Measurements from ENCODE around the gene XK.

The XK gene

GRCh38 chrX:37679230-37679629 lies 6.4 kb upstream of the XK start:
- DNase-seq (ENCODE audit: low spot score): no peak

DNA sequence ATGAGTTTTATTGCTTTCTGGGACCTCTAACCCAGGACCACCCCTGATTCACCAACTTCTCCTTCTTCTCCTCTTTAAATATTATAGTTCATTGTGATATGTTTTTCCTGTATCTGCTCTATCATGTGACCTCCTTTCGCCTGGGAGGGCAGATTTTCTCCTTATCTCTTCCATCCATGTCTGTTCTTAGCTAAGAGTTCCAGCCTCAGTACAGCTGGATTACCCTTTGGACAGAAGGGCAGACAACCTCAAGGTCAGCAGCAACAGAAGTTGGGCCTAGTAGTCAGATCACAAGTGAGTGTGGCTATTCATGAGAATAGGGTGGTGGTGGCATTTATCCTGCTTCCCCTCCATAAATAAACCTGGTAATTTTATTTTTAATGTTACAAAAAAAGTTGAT lies 5.7 kb upstream of the XK start:
- no peak for DNase-seq (ENCODE audit: low spot score)

- no peak for DNase-seq (ENCODE audit: low spot score)
These were observed 1.2 kb upstream of the XK start for GRCh38 chrX:37684426-37684825.

- no peak for DNase-seq (ENCODE audit: low spot score)
These were observed 618 bp upstream of the XK start for GRCh38 chrX:37684973-37685372.

GRCh38 chrX:37686369-37686995 lies 891 bp downstream of the XK start:
- peak; percentile 9 for DNase-seq (ENCODE audit: low spot score)

DNA sequence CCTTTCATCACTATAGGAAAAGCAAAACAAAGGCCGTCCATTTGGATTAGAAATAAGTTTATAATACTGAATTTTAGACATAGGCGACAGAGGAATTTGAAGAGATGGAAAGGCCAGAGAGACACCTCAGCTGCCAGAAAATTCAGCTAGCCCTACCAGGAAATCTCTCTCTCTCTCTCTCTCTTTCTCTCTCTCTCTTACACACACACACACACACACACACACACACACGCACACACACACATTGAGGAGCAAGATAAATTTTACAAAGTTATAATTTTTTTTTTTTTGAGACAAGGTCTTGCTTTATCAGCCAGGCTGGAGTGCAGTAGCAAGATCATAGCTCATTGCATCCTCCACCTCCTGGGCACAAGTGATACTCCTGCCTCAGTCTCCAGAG lies 1.4 kb downstream of the XK start:
- no peak for DNase-seq (ENCODE audit: low spot score)

GRCh38 chrX:37690119-37690518 lies 4.5 kb downstream of the XK start:
- DNase-seq (ENCODE audit: low spot score): no peak

DNA sequence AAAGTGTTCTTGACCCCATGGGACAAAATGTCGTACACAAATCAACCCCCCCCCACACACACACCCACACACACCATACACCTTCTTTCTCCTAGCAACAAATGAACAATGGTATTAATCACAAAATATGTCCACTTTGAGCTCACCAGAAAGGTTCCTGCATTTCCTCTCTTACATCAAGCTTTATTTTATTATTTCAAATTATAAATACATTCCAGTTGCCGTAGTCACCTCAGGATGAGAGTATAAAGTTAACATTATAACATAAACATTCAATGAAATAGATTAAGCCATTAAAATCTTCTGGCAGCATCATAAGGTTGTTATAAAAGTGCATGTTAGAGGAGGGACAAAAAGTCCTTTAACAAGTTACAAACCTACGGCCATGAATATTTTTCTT lies 7.3 kb downstream of the XK start:
- no peak for DNase-seq (ENCODE audit: low spot score)

DNA sequence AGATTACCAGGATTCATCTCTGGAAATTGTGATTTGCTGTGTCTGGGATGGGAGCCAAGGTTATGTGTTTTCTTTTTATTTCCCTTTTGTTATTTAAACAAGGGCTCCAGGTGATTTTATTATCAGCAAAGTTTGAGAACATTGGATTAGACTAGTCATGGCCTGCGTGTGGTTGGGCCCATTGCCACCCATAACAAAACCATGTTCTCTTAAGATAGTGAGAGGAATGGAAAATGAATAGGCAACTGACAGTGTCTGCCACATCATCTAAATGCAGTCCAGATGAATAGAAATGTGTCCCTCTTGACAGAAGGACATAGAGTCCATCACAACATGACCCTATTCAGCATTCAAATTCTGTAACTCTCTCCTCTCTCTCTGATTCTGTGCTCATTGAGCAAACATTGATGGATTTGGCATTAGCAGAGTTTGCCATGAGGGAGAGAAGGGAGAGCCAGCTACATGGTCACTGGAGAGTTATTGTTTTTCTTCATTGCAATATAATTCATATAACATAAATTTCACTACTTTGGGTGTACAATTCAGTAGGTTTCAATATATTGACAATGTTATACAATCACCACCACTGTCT lies 11.7 kb downstream of the XK start:
- no peak for DNase-seq (ENCODE audit: low spot score)

DNA sequence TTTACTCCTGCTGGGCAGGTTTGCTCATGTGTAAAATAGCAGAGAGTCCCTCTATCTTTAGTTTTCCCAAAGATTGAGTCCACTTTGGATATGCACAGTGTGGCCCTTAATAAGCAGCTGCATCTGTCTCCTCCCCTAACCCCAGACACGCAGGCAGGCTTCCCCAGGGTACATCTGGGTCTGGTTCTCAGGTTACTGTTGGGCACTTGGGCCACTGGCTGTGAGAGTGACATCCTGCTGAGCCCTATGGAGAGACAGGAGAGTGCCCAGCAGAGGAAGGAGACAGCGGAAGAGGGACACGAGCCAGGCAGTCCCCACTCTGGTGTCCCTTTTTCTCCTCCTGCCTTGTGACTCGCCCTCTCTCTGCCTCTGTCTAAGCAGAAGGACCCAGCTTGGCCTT lies 16.0 kb downstream of the XK start:
- DNase-seq (ENCODE audit: low spot score): no peak

DNA sequence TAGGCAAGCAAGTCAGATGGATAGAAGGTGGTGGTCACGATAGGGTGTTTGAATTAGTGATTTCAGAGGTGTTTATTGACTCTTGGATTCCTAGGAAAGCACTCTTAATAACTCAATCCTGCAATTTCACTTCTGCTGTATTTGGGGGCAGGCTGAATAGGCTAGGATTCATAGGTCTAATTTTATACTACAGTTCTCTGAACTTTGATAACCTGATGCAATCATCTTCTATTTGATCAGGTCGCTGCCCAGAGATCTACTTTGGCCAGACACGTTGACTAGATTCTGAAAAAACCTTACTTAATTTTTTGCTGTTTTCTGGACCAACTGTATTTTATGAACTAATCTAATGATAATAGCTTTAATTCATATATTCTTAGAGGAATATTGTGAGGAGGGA lies 26.4 kb downstream of the XK start:
- DNase-seq (ENCODE audit: low spot score): no peak

DNA sequence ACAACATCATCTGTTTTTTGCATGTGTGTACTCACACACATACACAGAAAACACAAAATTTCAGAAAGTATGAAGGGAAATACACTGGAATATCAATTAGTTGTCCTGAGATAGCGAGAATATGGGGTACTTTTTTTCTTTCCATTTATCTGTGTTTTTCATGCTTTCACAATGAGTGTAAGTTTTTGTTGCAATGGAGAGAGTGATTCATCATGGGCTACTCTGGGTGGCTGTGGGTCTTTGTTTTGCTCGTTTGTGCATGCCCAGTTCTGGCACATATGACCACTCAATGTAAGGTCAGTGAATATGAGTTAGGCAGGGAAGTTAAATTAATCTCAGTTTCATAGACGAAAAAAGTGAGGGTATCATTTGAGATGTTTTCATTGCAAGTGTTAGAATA lies 26.9 kb downstream of the XK start:
- DNase-seq (ENCODE audit: low spot score): no peak

- DNase-seq (ENCODE audit: low spot score): no peak
These were observed 28.9 kb downstream of the XK start for GRCh38 chrX:37714479-37714878.

DNA sequence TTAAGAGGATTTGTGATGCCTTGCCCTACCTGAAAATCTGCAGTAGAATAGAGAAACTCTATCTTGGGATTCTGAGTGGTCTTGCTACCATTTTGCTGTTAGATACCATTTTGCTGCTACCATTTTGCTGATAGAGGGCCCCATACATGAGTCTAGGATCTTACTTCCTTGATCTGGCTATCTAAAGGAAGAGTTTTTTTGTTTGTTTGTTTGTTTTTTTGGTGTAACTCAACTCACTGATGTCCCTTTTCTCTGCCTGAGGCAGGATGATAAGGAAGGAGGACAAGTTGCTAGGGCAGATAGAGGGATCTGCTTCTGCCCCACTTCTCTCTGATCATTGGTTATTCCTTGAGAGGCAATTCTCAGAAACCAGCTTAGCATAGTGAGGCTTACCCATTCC lies 31.0 kb downstream of the XK start:
- DNase-seq (ENCODE audit: low spot score): no peak

- no peak for DNase-seq (ENCODE audit: low spot score)
These were observed 32.1 kb downstream of the XK start for GRCh38 chrX:37717708-37718107.

DNA sequence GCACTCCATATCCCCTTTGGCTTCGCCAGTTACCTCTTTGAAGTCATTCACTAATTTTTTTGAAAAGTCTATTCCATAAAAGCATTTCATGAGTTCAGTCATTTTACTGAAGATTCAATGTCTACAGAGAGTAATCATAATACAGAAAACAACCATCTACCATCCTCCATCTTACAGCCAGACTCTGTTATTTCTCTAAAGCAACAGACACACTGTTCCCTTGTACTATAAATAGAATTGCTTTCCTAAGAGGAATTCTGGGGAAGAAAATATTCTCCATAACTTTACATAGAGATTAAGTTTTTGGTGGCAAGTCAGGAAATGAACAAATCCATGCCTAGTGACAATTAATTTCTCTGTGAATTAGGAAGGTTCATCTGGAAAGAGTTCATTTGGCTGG lies 37.0 kb downstream of the XK start:
- DNase-seq (ENCODE audit: low spot score): no peak

GRCh38 chrX:37726346-37726745 lies 40.8 kb downstream of the XK start:
- no peak for DNase-seq (ENCODE audit: low spot score)

DNA sequence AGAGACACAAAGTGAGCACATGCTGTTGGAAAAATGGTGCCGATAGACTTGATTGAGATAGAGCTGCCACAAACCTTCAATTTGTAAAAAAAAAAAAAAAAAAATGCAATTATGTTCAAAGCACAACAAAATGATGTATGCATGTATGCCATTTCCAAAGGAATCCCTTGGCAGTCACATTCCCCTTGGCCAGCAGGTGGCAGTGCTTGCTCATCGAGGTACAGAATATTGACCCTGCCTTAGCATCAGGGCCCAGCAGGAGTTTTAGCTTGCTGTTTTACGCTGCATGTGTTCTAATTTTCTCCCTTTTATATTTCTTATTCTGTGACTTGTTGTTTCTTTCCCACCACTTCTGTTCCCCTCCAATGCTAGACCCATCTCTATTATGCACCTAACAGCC lies 59.8 kb downstream of the XK start:
- DNase-seq (ENCODE audit: low spot score): peak; percentile 71

DNA sequence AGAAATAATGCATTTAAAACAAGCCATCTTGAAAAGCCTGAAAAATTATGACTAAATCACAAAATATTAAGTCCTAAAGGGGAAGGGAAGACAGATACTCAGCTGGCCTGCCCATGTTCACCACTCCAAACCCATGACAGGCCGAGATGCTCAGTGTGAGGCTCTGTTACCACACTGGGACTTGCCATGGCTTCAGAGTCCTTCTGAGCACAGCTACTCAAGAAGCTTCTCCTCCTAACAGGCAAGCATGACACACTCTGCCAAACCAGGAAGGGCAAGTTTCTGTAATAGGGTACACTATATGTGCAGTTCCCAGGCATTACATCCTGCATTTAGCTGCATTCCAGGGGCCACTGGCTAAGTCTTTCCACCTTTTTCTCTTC lies 60.2 kb downstream of the XK start:
- DNase-seq (ENCODE audit: low spot score): no peak

GRCh38 chrX:37746218-37746941 lies 60.8 kb downstream of the XK start:
- DNase-seq (ENCODE audit: low spot score): no peak

GRCh38 chrX:37746951-37747350 lies 61.4 kb downstream of the XK start:
- no peak for DNase-seq (ENCODE audit: low spot score)

- DNase-seq (ENCODE audit: low spot score): no peak
These were observed 66.7 kb downstream of the XK start for GRCh38 chrX:37752281-37752680.

DNA sequence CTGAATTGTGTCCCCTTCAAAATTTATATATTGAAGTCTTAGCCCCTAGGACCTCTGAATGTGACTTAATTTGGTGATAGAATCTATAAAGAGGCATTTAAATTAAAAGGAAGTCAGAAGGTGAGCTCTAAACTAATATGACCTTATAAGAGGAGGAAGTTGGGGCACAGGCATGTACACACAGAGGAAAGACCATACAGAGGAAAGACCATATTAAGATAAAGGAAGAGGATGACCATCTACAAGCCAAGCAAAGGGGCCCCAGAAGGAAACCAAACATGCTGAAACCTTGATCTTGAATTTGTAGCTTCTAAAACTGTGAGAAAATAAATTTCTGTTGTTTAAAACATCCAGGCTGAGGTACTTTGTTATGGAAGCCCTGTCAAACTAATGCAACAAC lies 67.3 kb downstream of the XK start:
- no peak for DNase-seq (ENCODE audit: low spot score)

DNA sequence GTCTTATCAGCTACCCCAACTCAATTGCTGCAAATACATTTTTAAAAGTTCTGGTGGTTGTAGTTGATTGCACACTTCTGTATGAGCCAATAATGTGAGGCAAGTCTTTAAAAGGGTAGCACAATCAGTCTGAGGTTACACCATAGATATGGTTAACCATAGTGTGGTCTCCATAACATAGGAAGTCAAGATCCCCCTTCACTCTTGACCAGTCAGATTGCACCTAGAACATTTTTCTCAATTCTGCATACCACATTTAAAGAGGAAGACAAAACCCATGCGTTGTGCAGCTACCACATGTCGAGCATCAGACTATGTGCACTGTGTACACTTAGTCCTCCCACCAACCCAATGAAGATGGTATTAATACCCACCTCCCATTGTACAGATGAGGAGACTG lies 67.8 kb downstream of the XK start:
- no peak for DNase-seq (ENCODE audit: low spot score)

All from RKO (cell line).